Left renal cortex interstitium (tissue), 4 donors: ENCODE measurements around the gene SRGAP2B. TPM values are rescaled to one million over a fixed set of nuclear protein-coding genes. Genes with fewer than 3 reads are reported as not detected.
"Not testable (repeated sequence)": the region's sequence is repeated elsewhere in the genome, so short reads cannot be mapped to it uniquely, and the experiment has no call there.

Source experiments
- DNase-seq, 4 donors: peaks; one replicate each; pipeline ENCODE4 v3.0.0-alpha.2; 2013; ENCODE audit warnings: low read depth in 4 of 4, low spot score in 2 of 4, missing footprints in 1 of 4
- polyA plus RNA-seq, 4 donors: library from polyadenylated mRNA; unstranded; fragments of 120-200 nt; gene quantifications; one replicate each; pipeline ENCODE4 v1.2.1, GENCODE V29; 2013; ENCODE audit not compliant: insufficient read length in 4 of 4

SRGAP2B gene
- polyA plus RNA-seq, 4 donors, result 19.8 to 46.9 (median 33.8) TPM

- not testable (repeated sequence) for DNase-seq
Observed at GRCh38 chr1:145047553-145047952, 47.6 kb downstream of the SRGAP2B start.

- not testable (repeated sequence) for DNase-seq
Observed at GRCh38 chr1:145045571-145046273, 49.4 kb downstream of the SRGAP2B start.

- DNase-seq, result not testable (repeated sequence)
Observed at GRCh38 chr1:145041519-145041918, 53.6 kb downstream of the SRGAP2B start.

GRCh38 chr1:145036019-145036418 lies 59.1 kb downstream of the SRGAP2B start:
- DNase-seq, result not testable (repeated sequence)

GRCh38 chr1:145033523-145033922 lies 61.6 kb downstream of the SRGAP2B start:
- not testable (repeated sequence) for DNase-seq

GRCh38 chr1:145027251-145027650 lies 67.9 kb downstream of the SRGAP2B start:
- DNase-seq, result not testable (repeated sequence)

- DNase-seq, result not testable (repeated sequence)
Observed at GRCh38 chr1:145025286-145025685, 69.8 kb downstream of the SRGAP2B start.

- not testable (repeated sequence) for DNase-seq
Observed at GRCh38 chr1:145022259-145022658, 72.9 kb downstream of the SRGAP2B start.

GRCh38 chr1:145021749-145022148 lies 73.4 kb downstream of the SRGAP2B start:
- not testable (repeated sequence) for DNase-seq

- DNase-seq, result not testable (repeated sequence)
Observed at GRCh38 chr1:145019709-145020108, 75.4 kb downstream of the SRGAP2B start.

GRCh38 chr1:145017725-145018124 lies 77.4 kb downstream of the SRGAP2B start:
- DNase-seq, result not testable (repeated sequence)

- not testable (repeated sequence) for DNase-seq
Observed at GRCh38 chr1:145016492-145016862, 78.7 kb downstream of the SRGAP2B start.

- DNase-seq, result not testable (repeated sequence)
Observed at GRCh38 chr1:145015744-145016491, 79.2 kb downstream of the SRGAP2B start.

- DNase-seq, result not testable (repeated sequence)
Observed at GRCh38 chr1:145013353-145013752, 81.8 kb downstream of the SRGAP2B start.

- not testable (repeated sequence) for DNase-seq
Observed at GRCh38 chr1:145011811-145012210, 83.3 kb downstream of the SRGAP2B start.

GRCh38 chr1:145010580-145010979 lies 84.5 kb downstream of the SRGAP2B start:
- not testable (repeated sequence) for DNase-seq

- not testable (repeated sequence) for DNase-seq
Observed at GRCh38 chr1:145009928-145010327, 85.2 kb downstream of the SRGAP2B start.

GRCh38 chr1:145008388-145008787 lies 86.7 kb downstream of the SRGAP2B start:
- DNase-seq, result not testable (repeated sequence)

- DNase-seq, result not testable (repeated sequence)
Observed at GRCh38 chr1:145005142-145005541, 90.0 kb downstream of the SRGAP2B start.

GRCh38 chr1:145001381-145001780 lies 93.7 kb downstream of the SRGAP2B start:
- DNase-seq, result not testable (repeated sequence)

- not testable (repeated sequence) for DNase-seq
Observed at GRCh38 chr1:145000743-145001326, 94.3 kb downstream of the SRGAP2B start.
